Gastroesophageal sphincter (tissue), 4 donors: Measurements from ENCODE around the gene SDF4. TPM values are rescaled to one million over a fixed set of nuclear protein-coding genes. Genes with fewer than 3 reads are reported as not detected.

Experiments
- ATAC-seq: fragments of 150-250 bp; one replicate; pipeline ENCODE4 v1.9.1; 2016; ENCODE audit warnings: mild to moderate bottlenecking, moderate library complexity
- H3K27ac ChIP-seq, 4 donors: fragments of 200-600 bp; sonication (generic) in 3 of 4; 1 replicate in 3 of 4; 2 replicates in 1 of 4; pipeline ENCODE4 v1.5.1; 2016 to 2019
- H3K27me3 ChIP-seq: fragments of 200-600 bp; sonication (generic); one replicate; pipeline ENCODE4 v1.5.1; 2019
- H3K36me3 ChIP-seq, 2 donors: fragments of 200-600 bp; sonication (generic); one replicate each; pipeline ENCODE4 v1.5.1; 2019; ENCODE audit warnings: control low read depth in 1 of 2
- H3K4me1 ChIP-seq, 3 donors: fragments of 200-600 bp; sonication (generic); 1 replicate in 2 of 3; 2 replicates in 1 of 3; pipeline ENCODE4 v1.5.1; 2016 to 2019; ENCODE audit warnings: control low read depth in 2 of 3
- H3K4me3 ChIP-seq, 2 donors: fragments of 200-600 bp; sonication (generic); one replicate each; pipeline ENCODE4 v1.5.1; 2019; ENCODE audit warnings: mild to moderate bottlenecking in 1 of 2, moderate library complexity in 1 of 2
- H3K9me3 ChIP-seq, 3 donors: fragments of 200-600 bp; sonication (generic); one replicate each; pipeline ENCODE4 v1.5.1; 2017 to 2019; ENCODE audit warnings: control low read depth in 2 of 3
- CTCF ChIP-seq, 4 experiments: fragments of 200-600 bp in 2 of 4; fragments of 450-650 bp in 2 of 4; sonication (generic) in 1 of 4; IDR thresholded peaks; one replicate each; pipeline ENCODE4 v1.5.1; 2017 to 2019; ENCODE audit warnings: antibody characterized with exemption in 4 of 4, mild to moderate bottlenecking in 2 of 4, moderate library complexity in 2 of 4
- EP300 ChIP-seq: sonication (generic); formaldehyde crosslinking; IDR thresholded peaks from one replicate; pipeline ENCODE4 v1.6.1; 2017; ENCODE audit warnings: antibody characterized with exemption, mild to moderate bottlenecking
- POLR2A ChIP-seq, 2 donors: fragments of 450-650 bp; IDR thresholded peaks; one replicate each; pipeline ENCODE4 v1.6.1; 2017; ENCODE audit warnings: antibody characterized with exemption in 2 of 2, mild to moderate bottlenecking in 2 of 2, moderate library complexity in 1 of 2
- POLR2AphosphoS5 ChIP-seq: sonication (generic); formaldehyde crosslinking; IDR thresholded peaks from one replicate; pipeline ENCODE4 v1.6.1; 2017; ENCODE audit warnings: antibody characterized with exemption
- WGBS, 2 donors: methylation state at CpG; one replicate each; pipeline ENCODE4 v1.1.5; 2018; ENCODE audit warnings: low coverage in 1 of 2; 5-methylcytosine and 5-hydroxymethylcytosine counted together
- total RNA-seq, 4 donors: library from RNA; depleted of rRNA; stranded (reverse); fragments of >200 nt; gene quantifications; one replicate each; pipeline ENCODE4 v1.1.0, GENCODE V29; 2016

Gene SDF4
- total RNA-seq, 4 donors from 2014 or later, result 84.2 to 115 (median 93.9) TPM

- ATAC-seq, result no peak
- Histone ChIP-seq H3K9me3 (no peaks in the 10 kb centered on the region), H3K36me3 (peaks cover 0 to 97% of the 10 kb centered on the region in 2 donors), H3K27me3 (no peaks in the 10 kb centered on the region), H3K27ac (no peak overlapping the region), H3K4me1 (no peaks in the 10 kb centered on the region), H3K4me3 (no peak overlapping the region)
- no peak for TF ChIP-seq EP300
- TF ChIP-seq CTCF (IDR thresholded peaks at IDR 0.05), result no peak
- TF ChIP-seq POLR2A (IDR thresholded peaks at IDR 0.05), result no peak
- TF ChIP-seq POLR2AphosphoS5, result no peak
- WGBS, 2 donors, result 75 to 100% methylated on average over 1 to 2 of the region's 10 CpGs
Observed at GRCh38 chr1:1255611-1256010, 23.8 kb upstream of the SDF4 start.

- no peaks in the 10 kb centered on the region for H3K9me3 ChIP-seq
- no peak overlapping the region for H3K27ac ChIP-seq
- H3K4me3 ChIP-seq, result no peak overlapping the region
- H3K27me3 ChIP-seq, result no peaks in the 10 kb centered on the region
- no peaks in the 10 kb centered on the region for H3K4me1 ChIP-seq
- 98% methylated on average over 8 of the region's 26 CpGs; no CpG with 5 or more reads in 1 of the 2 donors for WGBS, 2 donors
- H3K36me3 ChIP-seq, result peaks cover 0 to 94% of the 10 kb centered on the region in 2 donors
- TF ChIP-seq CTCF (IDR thresholded peaks at IDR 0.05), result no peak
- no peak for TF ChIP-seq EP300
- ATAC-seq, result no peak
Observed at GRCh38 chr1:1255078-1255477, 23.3 kb upstream of the SDF4 start.

GRCh38 chr1:1254667-1254998 lies 22.8 kb upstream of the SDF4 start:
- Histone ChIP-seq H3K4me3 (no peak overlapping the region), H3K27ac (no peak overlapping the region), H3K9me3 (no peaks in the 10 kb centered on the region), H3K4me1 (no peaks in the 10 kb centered on the region), H3K27me3 (no peaks in the 10 kb centered on the region), H3K36me3 (peaks cover 0 to 90% of the 10 kb centered on the region in 2 donors)
- 86% methylated on average over 3 of the region's 21 CpGs; no CpG with 5 or more reads in 1 of the 2 donors for WGBS, 2 donors
- TF ChIP-seq EP300 (no peak), CTCF (IDR thresholded peaks at IDR 0.05) (no peak), POLR2A (IDR thresholded peaks at IDR 0.05) (no peak), POLR2AphosphoS5 (no peak)
- no peak for ATAC-seq

GRCh38 chr1:1253972-1254666 lies 22.3 kb upstream of the SDF4 start:
- no peak for ATAC-seq
- TF ChIP-seq CTCF (IDR thresholded peaks at IDR 0.05) (no peak), POLR2A (IDR thresholded peaks at IDR 0.05) (no peak), POLR2AphosphoS5 (no peak), EP300 (no peak)
- WGBS, 2 donors, result 87 to 94% methylated on average over 6 to 11 of the region's 50 CpGs

GRCh38 chr1:1253314-1253713 lies 21.5 kb upstream of the SDF4 start:
- TF ChIP-seq CTCF (IDR thresholded peaks at IDR 0.05) (no peak), POLR2A (IDR thresholded peaks at IDR 0.05) (no peak), POLR2AphosphoS5 (no peak), EP300 (no peak)
- Histone ChIP-seq H3K4me3 (no peak overlapping the region), H3K9me3 (no peaks in the 10 kb centered on the region), H3K27ac (no peak overlapping the region), H3K27me3 (peaks cover 4% of the 10 kb centered on the region), H3K36me3 (peaks cover 0 to 77% of the 10 kb centered on the region in 2 donors), H3K4me1 (no peaks in the 10 kb centered on the region)
- 90% methylated on average over 2 of the region's 12 CpGs; no CpG with 5 or more reads in 1 of the 2 donors for WGBS, 2 donors
- no peak for ATAC-seq

More at GRCh38 chr1:1253972-1254666, 22.3 kb upstream of the SDF4 start:
- H3K36me3 ChIP-seq, result peaks cover 0 to 85% of the 10 kb centered on the region in 2 donors
- no peaks in the 10 kb centered on the region for H3K4me1 ChIP-seq
- no peak overlapping the region for H3K27ac ChIP-seq
- H3K27me3 ChIP-seq, result no peaks in the 10 kb centered on the region
- H3K9me3 ChIP-seq, result no peaks in the 10 kb centered on the region
- H3K4me3 ChIP-seq, result no peak overlapping the region
